Heart right ventricle (tissue), 16 donors: ENCODE measurements around the gene ZFHX3. TPM values are rescaled to one million over a fixed set of nuclear protein-coding genes. Genes with fewer than 3 reads are reported as not detected.

Experiments used
- ATAC-seq, 8 donors: fragments of 200-7000 bp; cut with Tn5 transposase; one replicate each; pipeline ENCODE4 v1.9.1; 2020; ENCODE audit warnings: mild to moderate bottlenecking in 8 of 8, moderate library complexity in 8 of 8, moderate number of reproducible peaks in 1 of 8
- DNase-seq, 2 donors: peaks; one replicate each; pipeline ENCODE4 v3.0.0-alpha.2; 2020
- H3K27ac ChIP-seq, 10 donors: fragments of 200-600 bp; sonication (generic) in 2 of 10; one replicate each; pipeline versions ENCODE4 v1.5.0 to v1.8.0; 2020 to 2022; ENCODE audit warnings: mild to moderate bottlenecking in 3 of 10
- H3K27me3 ChIP-seq, 7 donors: fragments of 200-600 bp; one replicate each; pipeline ENCODE4 v1.8.0; 2021 to 2022; ENCODE audit warnings: mild to moderate bottlenecking in 2 of 7
- H3K36me3 ChIP-seq, 9 donors: fragments of 200-600 bp; sonication (generic) in 1 of 9; one replicate each; pipeline versions ENCODE4 v1.5.0 to v1.8.0; 2020 to 2022; ENCODE audit warnings: mild to moderate bottlenecking in 2 of 9
- H3K4me1 ChIP-seq, 9 donors: fragments of 200-600 bp; sonication (generic) in 1 of 9; one replicate each; pipeline versions ENCODE4 v1.5.0 to v1.8.0; 2020 to 2022; ENCODE audit warnings: mild to moderate bottlenecking in 4 of 9
- H3K4me3 ChIP-seq, 10 donors: fragments of 200-600 bp; sonication (generic) in 2 of 10; one replicate each; pipeline versions ENCODE4 v1.5.0 to v1.8.0; 2020 to 2022; ENCODE audit warnings: mild to moderate bottlenecking in 7 of 10, moderate library complexity in 2 of 10
- H3K9me3 ChIP-seq, 11 donors: fragments of 200-600 bp in 10 of 11; sonication (generic) in 2 of 11; one replicate each; pipeline versions ENCODE4 v1.5.0 to v1.8.0; 2013 to 2022; ENCODE audit warnings: mild to moderate bottlenecking in 2 of 11, control low read depth in 1 of 11, moderate library complexity in 1 of 11
- WGBS, 2 donors: extraction: QIAGEN DNeasy Blood & Tissue Kit; methylation state at CpG; one replicate each; pipeline ENCODE4 v1.1.7; 2013; ENCODE audit warnings: inconsistent platforms in 1 of 2; 5-methylcytosine and 5-hydroxymethylcytosine counted together
- intact Hi-C, 10 donors: fragments of 100-400 bp; cut with DNase I; formaldehyde crosslinking; loops; one replicate each; pipeline versions ENCODE4 v1.11.1 to v1.14.2; 2022
- polyA plus RNA-seq, 2 donors: library from polyadenylated mRNA; stranded (reverse); fragments of 200-250 nt; gene quantifications; one replicate each; pipeline ENCODE4 v1.2.3, GENCODE V29; 2013
- total RNA-seq, 10 donors: library from RNA; stranded (reverse); fragmentation: NEBNext Ultra II Directional in 3 of 10; extraction: Animal tissue kit (Norgen Biotek cat#: 25700) in 3 of 10; gene quantifications; one replicate each; pipeline versions ENCODE4 v1.2.1 to v1.2.4, GENCODE V29; 2021 to 2023
- TF ChIP-seq, protein P1 (sequence below), 9 donors: fragments of 200-600 bp; sonication (generic) in 2 of 9; IDR thresholded peaks; one replicate each; pipeline versions ENCODE4 v1.5.0 to v1.8.0; 2021 to 2022; ENCODE audit warnings: antibody characterized with exemption in 9 of 9, mild to moderate bottlenecking in 5 of 9, moderate library complexity in 1 of 9
- donor health status: Arrhythmogenic right ventricular cardiomyopathy.
- donor health status: ischemic (EF 13 %, LVEDD 7.1; RV severe dilation, severe dysfunction).
- donor health status: healthy with polysubstance abuse.
- donor health status: DM: no; HTN: yes; CAD: no.
- donor health status: DM: no; HTN: no; CAD: no.
- donor health status: ischemic (EF 25% LVEDD 6.9; RV normal size, moderate dysfunction).
- donor health status: ischemic (EF 25% LVEDD 5.7; RV mildly dilated, moderate dysfunction).
- donor health status: healthy.
- donor health status: DM: yes; HTN: yes; CAD: no.
- donor health status: Ischemic cardiomyopathy.
- donor health status: ischemic (EF 35%, LVEDD 5.7; RV mildly dilated, moderate dysfunction).
- donor health status: nonischemic (EF 11% LVEDD 7.7; RV severe dilation, severe dysfunction).
- donor health status: DM: yes; HTN: yes; CAD: no.
- donor health status: PGD.
- donor health status: ischemic (EF 29% LVEDD 5.4; RV normal size, mild dysfunction).
- donor health status: nonischemic (EF 23%, LVEDD 6.1; RV moderate dilation, normal function).

Gene ZFHX3
- total and polyA plus RNA-seq, 12 donors, result 1.6 to 15.2 (median 10.4) TPM

DNA sequence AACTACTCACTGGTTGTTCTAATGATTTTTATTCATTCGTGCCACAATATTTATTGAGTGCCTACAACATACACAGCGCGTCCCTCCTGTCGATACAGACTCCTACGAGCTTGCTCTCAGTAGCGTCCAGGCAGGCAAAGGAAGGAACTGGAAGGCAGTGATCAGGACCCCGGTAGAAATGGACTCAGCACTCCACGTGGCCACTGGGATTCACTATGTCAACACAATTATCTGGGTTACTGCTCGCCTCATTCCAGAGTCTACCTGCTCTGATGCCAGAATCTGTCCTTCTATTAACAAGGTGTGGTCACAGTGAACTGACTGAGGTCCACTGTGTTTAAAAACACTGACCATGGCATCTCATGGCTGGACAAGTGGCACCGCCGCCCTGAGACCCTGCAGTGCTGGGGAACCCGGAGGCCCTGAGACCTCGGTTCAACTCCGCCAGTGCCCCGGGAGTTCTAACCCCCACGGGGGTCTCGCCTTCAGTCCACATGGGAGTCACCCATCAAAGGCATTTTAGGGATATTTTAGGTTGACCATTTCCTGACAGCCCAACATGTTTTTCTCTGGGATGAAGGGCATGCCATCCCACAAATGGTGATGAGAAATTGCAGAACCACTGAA lies 71.4 kb downstream of the ZFHX3 start:
- H3K27me3 ChIP-seq, result no peaks in the 10 kb centered on the region
- no peak overlapping the region for H3K4me3 ChIP-seq
- DNase-seq (no peak), ATAC-seq (no peak)
- TF ChIP-seq, protein P1, sequence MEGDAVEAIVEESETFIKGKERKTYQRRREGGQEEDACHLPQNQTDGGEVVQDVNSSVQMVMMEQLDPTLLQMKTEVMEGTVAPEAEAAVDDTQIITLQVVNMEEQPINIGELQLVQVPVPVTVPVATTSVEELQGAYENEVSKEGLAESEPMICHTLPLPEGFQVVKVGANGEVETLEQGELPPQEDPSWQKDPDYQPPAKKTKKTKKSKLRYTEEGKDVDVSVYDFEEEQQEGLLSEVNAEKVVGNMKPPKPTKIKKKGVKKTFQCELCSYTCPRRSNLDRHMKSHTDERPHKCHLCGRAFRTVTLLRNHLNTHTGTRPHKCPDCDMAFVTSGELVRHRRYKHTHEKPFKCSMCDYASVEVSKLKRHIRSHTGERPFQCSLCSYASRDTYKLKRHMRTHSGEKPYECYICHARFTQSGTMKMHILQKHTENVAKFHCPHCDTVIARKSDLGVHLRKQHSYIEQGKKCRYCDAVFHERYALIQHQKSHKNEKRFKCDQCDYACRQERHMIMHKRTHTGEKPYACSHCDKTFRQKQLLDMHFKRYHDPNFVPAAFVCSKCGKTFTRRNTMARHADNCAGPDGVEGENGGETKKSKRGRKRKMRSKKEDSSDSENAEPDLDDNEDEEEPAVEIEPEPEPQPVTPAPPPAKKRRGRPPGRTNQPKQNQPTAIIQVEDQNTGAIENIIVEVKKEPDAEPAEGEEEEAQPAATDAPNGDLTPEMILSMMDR (IDR thresholded peaks at IDR 0.05), result no peak
- no peak overlapping the region for H3K27ac ChIP-seq
- intact Hi-C loops, result no loop called here
- peaks cover 0 to 59% (median 25%) of the 10 kb centered on the region in 9 donors for H3K4me1 ChIP-seq
- H3K9me3 ChIP-seq, result no peaks in the 10 kb centered on the region
- WGBS, 2 donors, result 90 to 95% methylated on average over 17 of the region's 17 CpGs
- H3K36me3 ChIP-seq, result no peaks in the 10 kb centered on the region

DNA sequence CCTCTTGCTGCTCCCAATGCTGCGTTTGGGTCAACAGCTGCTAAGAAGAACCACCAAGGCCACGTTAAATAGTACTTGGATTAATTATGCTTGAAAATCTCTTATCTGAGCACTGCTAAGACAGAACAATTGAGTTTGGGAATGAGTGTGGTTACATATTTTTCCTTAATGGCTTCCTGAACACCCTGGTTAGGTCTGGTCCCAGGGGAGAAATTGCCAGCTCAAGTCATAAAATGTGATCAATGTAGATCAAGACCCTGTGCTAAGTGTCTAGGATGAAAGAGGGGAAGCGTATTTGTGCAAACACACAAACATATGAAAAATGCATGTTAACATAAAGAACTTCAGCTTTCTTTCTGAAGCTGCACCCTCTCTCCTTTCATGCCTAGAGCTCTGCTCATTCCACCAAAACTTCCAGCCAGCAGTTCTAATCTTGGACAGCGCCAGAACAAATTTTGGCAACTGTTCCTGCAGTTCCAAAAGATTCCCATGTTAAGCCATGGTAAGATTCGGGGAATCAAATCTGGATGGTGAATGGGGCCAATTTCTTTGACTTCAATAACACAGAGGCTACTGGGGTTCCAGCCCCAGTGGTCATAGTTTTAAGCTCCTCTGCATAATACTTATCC lies 72.0 kb downstream of the ZFHX3 start:
- ATAC-seq, result no peak
- DNase-seq, result no peak
- H3K9me3 ChIP-seq, result no peaks in the 10 kb centered on the region
- TF ChIP-seq, protein P1 (IDR thresholded peaks at IDR 0.05), result no peak
- intact Hi-C loops, result no loop called here
- WGBS, 2 donors, result 72 to 80% methylated on average over 5 of the region's 5 CpGs
- H3K27me3 ChIP-seq, result no peaks in the 10 kb centered on the region
- no peaks in the 10 kb centered on the region for H3K36me3 ChIP-seq
- H3K4me3 ChIP-seq, result no peak overlapping the region
- H3K27ac ChIP-seq, result no peak overlapping the region
- peaks cover 0 to 57% (median 25%) of the 10 kb centered on the region in 9 donors for H3K4me1 ChIP-seq

DNA sequence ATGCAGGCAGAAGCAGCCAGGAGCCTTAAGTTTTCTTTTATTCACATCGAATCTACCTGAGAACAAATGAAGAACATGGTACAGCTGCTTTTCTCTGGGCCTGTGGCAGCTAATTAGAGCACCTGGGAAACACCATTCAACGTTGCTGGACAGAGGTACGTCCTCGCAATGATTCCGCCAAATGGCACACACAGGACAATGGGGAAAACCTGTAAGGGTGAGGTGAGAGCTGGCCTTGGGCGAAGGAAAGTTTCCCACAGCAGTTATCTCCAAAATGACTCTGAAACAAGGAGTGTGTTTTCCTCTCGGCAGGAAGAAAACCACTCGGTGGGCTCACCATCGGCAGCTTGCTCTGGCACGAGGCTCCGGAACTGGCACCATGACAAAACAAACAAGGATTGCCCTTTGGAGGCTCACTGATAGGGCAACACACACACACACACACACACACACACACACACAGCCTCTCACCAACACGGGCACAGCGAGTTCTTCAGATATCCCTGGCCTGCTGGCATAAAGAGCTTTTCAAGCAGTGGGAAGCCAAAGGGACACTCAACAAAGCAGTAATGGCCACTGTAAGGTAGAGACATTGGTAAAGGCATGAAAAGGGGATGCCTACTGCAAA lies 73.7 kb downstream of the ZFHX3 start:
- TF ChIP-seq, protein P1 (IDR thresholded peaks at IDR 0.05), result no peak
- ATAC-seq, result peak in 4 of 8 donors; percentile 7 to 79 (median 54)
- no peak overlapping the region for H3K27ac ChIP-seq

DNA sequence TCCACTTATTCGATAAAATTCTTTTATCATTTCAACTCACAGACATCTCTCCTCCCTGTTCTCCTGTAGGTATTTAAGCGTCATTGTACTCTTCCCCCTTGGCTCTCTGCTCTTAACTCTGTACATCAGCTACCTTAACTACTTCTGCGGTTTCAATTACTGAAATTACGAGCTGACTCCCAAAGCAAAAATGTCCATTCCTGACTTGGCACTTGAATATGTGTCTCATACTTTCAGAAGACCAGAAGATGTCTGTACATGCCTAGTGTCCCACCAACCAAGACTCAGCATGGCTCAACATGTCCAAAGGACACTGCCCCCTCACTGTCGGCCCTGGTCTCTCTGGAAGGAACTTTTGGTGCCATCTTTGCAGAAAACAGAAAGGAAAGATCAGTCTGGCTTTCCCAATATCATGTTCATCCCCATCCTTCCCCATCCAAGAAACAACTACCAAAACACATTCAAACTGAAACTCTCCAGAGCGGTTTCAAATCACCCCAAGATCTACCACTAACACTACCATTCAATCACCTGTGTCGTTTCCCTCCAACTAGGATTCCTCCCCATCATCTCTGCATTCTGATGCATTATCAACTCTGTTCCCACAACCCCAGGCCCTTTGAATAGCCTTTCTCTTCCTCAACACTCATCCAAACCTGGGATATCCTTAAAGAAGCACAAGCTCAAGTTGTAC lies 74.9 kb downstream of the ZFHX3 start:
- 93 to 94% methylated on average over 7 of the region's 7 CpGs for WGBS, 2 donors
- ATAC-seq (no peak), DNase-seq (no peak)
- Histone ChIP-seq H3K4me3 (no peak overlapping the region), H3K27me3 (no peaks in the 10 kb centered on the region), H3K36me3 (no peaks in the 10 kb centered on the region), H3K9me3 (no peaks in the 10 kb centered on the region), H3K27ac (no peak overlapping the region), H3K4me1 (peaks cover 0 to 52% (median 16%) of the 10 kb centered on the region in 9 donors)
- TF ChIP-seq, protein P1 (IDR thresholded peaks at IDR 0.05), result no peak
- intact Hi-C loops, result no loop called here

More for the DNA sequence above, 73.7 kb downstream of the ZFHX3 start:
- H3K4me3 ChIP-seq, result no peak overlapping the region
- intact Hi-C loops, result no loop called here
- DNase-seq, result no peak
- H3K36me3 ChIP-seq, result no peaks in the 10 kb centered on the region
- peaks cover 0 to 55% (median 25%) of the 10 kb centered on the region in 9 donors for H3K4me1 ChIP-seq
- H3K9me3 ChIP-seq, result no peaks in the 10 kb centered on the region
- no peaks in the 10 kb centered on the region for H3K27me3 ChIP-seq
- WGBS, 2 donors, result 75 to 85% methylated on average over 13 of the region's 13 CpGs
